GM10266 (cell line): ENCODE measurements around the gene ARL6IP5.

Experiments
- DNase-seq: peaks from one replicate; pipeline ENCODE4 v3.0.0; 2012; ENCODE audit errors: extremely low spot score
- TF ChIP-seq, protein P1 (sequence below): IDR thresholded peaks from 2 replicates; pipeline ENCODE4 v1.5.1; 2012; ENCODE audit warnings: mild to moderate bottlenecking, low read depth; ENCODE audit not compliant: control insufficient read depth, insufficient read depth; ENCODE audit errors: missing control alignments

ARL6IP5 gene

DNA sequence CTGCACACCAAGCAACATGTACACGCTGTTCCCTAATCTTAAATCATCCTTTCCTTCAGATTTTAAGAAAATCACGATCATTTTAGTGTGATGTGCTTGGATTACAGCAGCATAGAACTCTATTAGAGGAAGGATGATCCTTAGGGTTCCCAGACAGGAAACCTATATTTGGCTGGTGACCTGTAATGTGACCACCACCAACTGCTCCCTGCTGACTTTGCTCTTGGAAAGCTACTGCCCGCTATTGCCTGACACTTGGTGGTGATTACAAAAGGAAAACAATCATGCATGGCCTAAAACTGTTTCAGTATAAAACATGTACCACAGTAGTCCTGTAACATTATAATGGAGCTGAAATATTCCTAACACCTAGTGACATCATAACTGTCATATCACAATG, 64.8 kb downstream of the ARL6IP5 start:
- TF ChIP-seq, protein P1, sequence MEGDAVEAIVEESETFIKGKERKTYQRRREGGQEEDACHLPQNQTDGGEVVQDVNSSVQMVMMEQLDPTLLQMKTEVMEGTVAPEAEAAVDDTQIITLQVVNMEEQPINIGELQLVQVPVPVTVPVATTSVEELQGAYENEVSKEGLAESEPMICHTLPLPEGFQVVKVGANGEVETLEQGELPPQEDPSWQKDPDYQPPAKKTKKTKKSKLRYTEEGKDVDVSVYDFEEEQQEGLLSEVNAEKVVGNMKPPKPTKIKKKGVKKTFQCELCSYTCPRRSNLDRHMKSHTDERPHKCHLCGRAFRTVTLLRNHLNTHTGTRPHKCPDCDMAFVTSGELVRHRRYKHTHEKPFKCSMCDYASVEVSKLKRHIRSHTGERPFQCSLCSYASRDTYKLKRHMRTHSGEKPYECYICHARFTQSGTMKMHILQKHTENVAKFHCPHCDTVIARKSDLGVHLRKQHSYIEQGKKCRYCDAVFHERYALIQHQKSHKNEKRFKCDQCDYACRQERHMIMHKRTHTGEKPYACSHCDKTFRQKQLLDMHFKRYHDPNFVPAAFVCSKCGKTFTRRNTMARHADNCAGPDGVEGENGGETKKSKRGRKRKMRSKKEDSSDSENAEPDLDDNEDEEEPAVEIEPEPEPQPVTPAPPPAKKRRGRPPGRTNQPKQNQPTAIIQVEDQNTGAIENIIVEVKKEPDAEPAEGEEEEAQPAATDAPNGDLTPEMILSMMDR = no peak

More for the DNA sequence above, 64.8 kb downstream of the ARL6IP5 start:
- no peak for DNase-seq
